H1 (cell line): ENCODE results near the gene RPRD2. TPM values are rescaled to one million over a fixed set of nuclear protein-coding genes. Genes with fewer than 3 reads are reported as not detected.

Source experiments
- CTCF ChIA-PET: fragments of 300-600 bp; sonication (Branson Sonifier 250); formaldehyde crosslinking; loops from one replicate; lab custom pipeline; 2021; ENCODE audit not compliant: partially characterized antibody; lab: Charles Lee
- POLR2A ChIA-PET: fragments of 300-600 bp; sonication (Branson Sonifier 250); formaldehyde crosslinking; loops from one replicate; lab custom pipeline; 2021; ENCODE audit warnings: inconsistent platforms; ENCODE audit not compliant: partially characterized antibody; lab: Charles Lee
- DNase-seq, 2 experiments: peaks; one replicate each; pipeline versions ENCODE4 v3.0.0 to v3.0.0-alpha.2; 2010 to 2022; ENCODE audit warnings: low spot score in 2 of 2, low read depth in 1 of 2, mixed read lengths in 1 of 2
- FAIRE-seq: peaks from 2 replicates; lab custom pipeline; 2011; peaks lifted over from hg19 to GRCh38; lab: Jason Lieb, UNC
- H2AFZ ChIP-seq: 2 replicates; pipeline ENCODE4 v1.8.1; 2012; ENCODE audit warnings: low read length, inconsistent platforms
- H2AK5ac ChIP-seq: 2 replicates; pipeline ENCODE4 v1.6.1; 2013; ENCODE audit warnings: low read depth, low read length
- H2BK120ac ChIP-seq: replicated peaks from 2 replicates; pipeline ENCODE3; 2013; ENCODE audit warnings: low read depth, low read length, inconsistent platforms
- H2BK12ac ChIP-seq: 2 replicates; pipeline ENCODE4 v1.6.1; 2013; ENCODE audit warnings: low read depth, low read length
- H2BK15ac ChIP-seq: 2 replicates; pipeline ENCODE4 v1.6.1; 2013; ENCODE audit warnings: low read length
- H2BK20ac ChIP-seq: 2 replicates; pipeline ENCODE4 v1.6.1; 2013; ENCODE audit warnings: low read length
- H2BK5ac ChIP-seq: 2 replicates; pipeline ENCODE4 v1.6.1; 2013; ENCODE audit warnings: low read depth, low read length
- H3K14ac ChIP-seq: 2 replicates; pipeline ENCODE4 v1.6.1; 2013; ENCODE audit warnings: inconsistent platforms; ENCODE audit not compliant: insufficient read length
- H3K18ac ChIP-seq: 2 replicates; pipeline ENCODE4 v1.6.1; 2013; ENCODE audit warnings: low read length; ENCODE audit errors: extremely low read depth
- H3K23ac ChIP-seq: 2 replicates; pipeline ENCODE4 v1.6.1; 2013; ENCODE audit warnings: inconsistent platforms; ENCODE audit not compliant: insufficient read length
- H3K23me2 ChIP-seq: 2 replicates; pipeline ENCODE4 v1.6.1; 2013; ENCODE audit warnings: low read depth, low read length
- H3K27ac ChIP-seq: 2 replicates; pipeline ENCODE4 v1.6.1; 2011; ENCODE audit warnings: low read depth, low read length, inconsistent platforms
- H3K27me3 ChIP-seq, 4 experiments: replicated peaks in 1 of 4; 1 replicate in 1 of 4; 2 replicates in 3 of 4; pipeline versions ENCODE4 v1.6.1 to v1.8.1; 2011 to 2013; ENCODE audit warnings: low read length in 3 of 4, mild to moderate bottlenecking in 3 of 4, inconsistent platforms in 2 of 4, mixed read lengths in 2 of 4, moderate library complexity in 1 of 4; ENCODE audit not compliant: control insufficient read depth in 3 of 4, insufficient read depth in 3 of 4; ENCODE audit errors: extremely low read depth in 1 of 4
- H3K36me3 ChIP-seq, 4 experiments: 2 replicates each; pipeline versions ENCODE4 v1.6.1 to v1.8.1; 2011 to 2013; ENCODE audit warnings: mild to moderate bottlenecking in 4 of 4, low read length in 3 of 4, moderate library complexity in 2 of 4, control low read depth in 1 of 4, inconsistent platforms in 1 of 4; ENCODE audit not compliant: insufficient read depth in 4 of 4, control insufficient read depth in 2 of 4
- H3K4ac ChIP-seq: replicated peaks from 2 replicates; pipeline ENCODE3; 2013; ENCODE audit warnings: low read length, low read depth, mixed read lengths, inconsistent platforms; ENCODE audit not compliant: insufficient read length
- H3K4me1 ChIP-seq, 4 experiments: replicated peaks in 1 of 4; 1 replicate in 1 of 4; 2 replicates in 3 of 4; pipeline versions ENCODE4 v1.6.1 to v1.8.1; 2011 to 2013; ENCODE audit warnings: low read length in 3 of 4, inconsistent platforms in 2 of 4, mixed read lengths in 1 of 4; ENCODE audit not compliant: insufficient read depth in 4 of 4, control insufficient read depth in 3 of 4
- H3K4me2 ChIP-seq, 2 experiments: 2 replicates each; pipeline versions ENCODE4 v1.6.1 to v1.8.1; 2011 to 2013; ENCODE audit warnings: low read depth in 2 of 2, low read length in 2 of 2, control low read depth in 1 of 2, inconsistent platforms in 1 of 2, mild to moderate bottlenecking in 1 of 2; ENCODE audit not compliant: insufficient read depth in 1 of 2
- H3K4me3 ChIP-seq, 4 experiments: fragments of 200-600, 300-600 bp in 1 of 4; sonication (generic), shearing (Covaris generic), sonication (Bioruptor Twin) in 1 of 4; 2 replicates each; pipeline versions ENCODE4 v1.5.1 to v1.8.1; 2011 to 2016; ENCODE audit warnings: low read length in 4 of 4, low read depth in 3 of 4, control low read depth in 2 of 4, inconsistent platforms in 2 of 4, mild to moderate bottlenecking in 2 of 4, mixed read lengths in 1 of 4, moderate library complexity in 1 of 4; ENCODE audit not compliant: insufficient read depth in 2 of 4; ENCODE audit errors: extremely low read depth in 1 of 4
- H3K56ac ChIP-seq: replicated peaks from 2 replicates; pipeline ENCODE3; 2013; ENCODE audit warnings: low read depth, mild to moderate bottlenecking, mixed read lengths, low read length, inconsistent platforms; ENCODE audit not compliant: insufficient read length
- H3K79me1 ChIP-seq: 2 replicates; pipeline ENCODE4 v1.6.1; 2013; ENCODE audit warnings: low read depth, low read length, control low read depth
- H3K79me2 ChIP-seq, 2 experiments: 2 replicates each; pipeline versions ENCODE4 v1.6.1 to v1.8.1; 2012 to 2013; ENCODE audit warnings: low read length in 2 of 2, mild to moderate bottlenecking in 2 of 2, inconsistent platforms in 1 of 2; ENCODE audit not compliant: insufficient read depth in 2 of 2, control insufficient read depth in 1 of 2
- H3K9ac ChIP-seq, 4 experiments: replicated peaks in 1 of 4; 1 replicate in 1 of 4; 2 replicates in 3 of 4; pipeline versions ENCODE4 v1.6.1 to v1.8.1; 2011 to 2013; ENCODE audit warnings: low read depth in 3 of 4, low read length in 3 of 4, control low read depth in 2 of 4, mild to moderate bottlenecking in 2 of 4, moderate library complexity in 2 of 4, inconsistent platforms in 1 of 4; ENCODE audit errors: extremely low read depth in 1 of 4
- H3K9me3 ChIP-seq, 2 experiments: 2 replicates each; pipeline versions ENCODE4 v1.6.1 to v1.8.1; 2012 to 2013; ENCODE audit warnings: mild to moderate bottlenecking in 2 of 2, moderate library complexity in 2 of 2, control low read depth in 1 of 2, inconsistent platforms in 1 of 2, low read depth in 1 of 2, low read length in 1 of 2, mixed read lengths in 1 of 2; ENCODE audit not compliant: insufficient read depth in 2 of 2
- H4K20me1 ChIP-seq, 2 experiments: replicated peaks in 1 of 2; 2 replicates each; pipeline versions ENCODE3 to v1.8.1; 2011 to 2013; ENCODE audit warnings: inconsistent platforms in 2 of 2, low read length in 2 of 2, mild to moderate bottlenecking in 1 of 2; ENCODE audit not compliant: insufficient read depth in 2 of 2, control insufficient read depth in 1 of 2
- H4K5ac ChIP-seq: 2 replicates; pipeline ENCODE4 v1.6.1; 2013; ENCODE audit warnings: low read length, low read depth, mixed read lengths, inconsistent platforms; ENCODE audit not compliant: insufficient read length
- H4K8ac ChIP-seq: 2 replicates; pipeline ENCODE4 v1.8.0; 2013; ENCODE audit warnings: mild to moderate bottlenecking, moderate library complexity, low read length, inconsistent platforms; ENCODE audit not compliant: insufficient read depth; ENCODE audit errors: extremely low read depth
- H4K91ac ChIP-seq: replicated peaks from 2 replicates; pipeline ENCODE3; 2013; ENCODE audit warnings: low read length, mixed read lengths, inconsistent platforms; ENCODE audit not compliant: insufficient read length
- BACH1 ChIP-seq: IDR thresholded peaks from 2 replicates; pipeline ENCODE4 v1.6.1; 2012; ENCODE audit warnings: low read length, improper control_type of control experiment
- CBX5 ChIP-seq: fragments of 300-800, 300-1000 bp; sonication (generic); IDR thresholded peaks from 2 replicates; pipeline ENCODE4 v1.7.1; 2016; ENCODE audit warnings: antibody characterized with exemption, low read length, low read depth
- CHD2 ChIP-seq: IDR thresholded peaks from 2 replicates; pipeline ENCODE4 v1.6.1; 2012; ENCODE audit warnings: low read length, improper control_type of control experiment
- EGR1 ChIP-seq: IDR thresholded peaks from 2 replicates; pipeline ENCODE4 v1.6.1; 2011; ENCODE audit warnings: low read depth, low read length, borderline replicate concordance
- KDM1A ChIP-seq: fragments of 200-600, 300-600 bp; sonication (generic); IDR thresholded peaks from 2 replicates; pipeline ENCODE4 v1.7.1; 2016; ENCODE audit warnings: mild to moderate bottlenecking, low read length, borderline replicate concordance
- KDM4A ChIP-seq: IDR thresholded peaks from one replicate; pipeline ENCODE4 v1.7.1; 2012; ENCODE audit warnings: low read depth, mild to moderate bottlenecking, moderate library complexity, low read length, inconsistent platforms; ENCODE audit not compliant: severe bottlenecking
- KDM5A ChIP-seq: fragments of 200-600 bp; IDR thresholded peaks from 2 replicates; pipeline ENCODE4 v1.7.1; 2012; ENCODE audit warnings: mild to moderate bottlenecking, low read length, inconsistent platforms, mixed read lengths
- POLR2AphosphoS5 ChIP-seq: IDR thresholded peaks from 2 replicates; pipeline ENCODE4 v1.6.1; 2011; ENCODE audit warnings: low read depth, low read length
- RFX5 ChIP-seq: IDR thresholded peaks from 2 replicates; pipeline ENCODE4 v1.6.1; 2011; ENCODE audit warnings: low read depth, low read length, improper control_type of control experiment, borderline replicate concordance
- RNF2 ChIP-seq: fragments of 200-900, 300-1000 bp; sonication (generic); IDR thresholded peaks from 2 replicates; pipeline ENCODE4 v1.7.1; 2016; ENCODE audit warnings: borderline replicate concordance, low read depth, mild to moderate bottlenecking, antibody characterized with exemption, low read length; ENCODE audit not compliant: poor library complexity, severe bottlenecking; ENCODE audit errors: missing control alignments
- SIRT6 ChIP-seq: IDR thresholded peaks from one replicate; pipeline ENCODE4 v1.7.1; 2012; ENCODE audit warnings: low read length, inconsistent platforms
- TAF1 ChIP-seq: IDR thresholded peaks from 2 replicates; pipeline ENCODE4 v1.6.1; 2011; ENCODE audit warnings: mild to moderate bottlenecking, low read depth, low read length
- YY1 ChIP-seq: IDR thresholded peaks from 2 replicates; pipeline ENCODE4 v1.6.1; 2011; ENCODE audit warnings: low read depth, mild to moderate bottlenecking, low read length
- WGBS, 2 experiments: shearing (Covaris generic) in 1 of 2; methylation state at CpG; one replicate each; pipeline versions ENCODE4 v1.1.6 to v1.1.7; 2013 to 2015; ENCODE audit warnings: low lambda C conversion rate in 2 of 2, mixed read lengths in 2 of 2, inconsistent platforms in 1 of 2, low coverage in 1 of 2, missing lambda C conversion rate in 1 of 2; ENCODE audit not compliant: insufficient replicate concordance in 2 of 2, insufficient coverage in 1 of 2, insufficient read length in 1 of 2; ENCODE audit errors: extremely low coverage in 1 of 2, missing lambda C conversion rate in 1 of 2; 5-methylcytosine and 5-hydroxymethylcytosine counted together
- polyA plus RNA-seq, 7 experiments: library from polyadenylated mRNA; depleted of rRNA in 3 of 7; stranded (reverse) in 5 of 7; unstranded in 2 of 7; fragments of >200 nt in 5 of 7; fragments of 200-250 nt in 2 of 7; gene quantifications; 1 replicate in 5 of 7; 2 replicates in 1 of 7; 4 replicates in 1 of 7; pipeline versions ENCODE4 v1.2.1 to v1.2.3, GENCODE V29; 2011 to 2013; ENCODE audit warnings: missing spikeins in 2 of 7, mixed read lengths in 2 of 7
- total RNA-seq: library from RNA; stranded (reverse); fragmentation: NEBNext Ultra II Directional; extraction: Animal tissue kit (Norgen Biotek cat#: 25700); gene quantifications from 2 replicates; pipeline ENCODE4 v1.2.1, GENCODE V29; 2021
- TF ChIP-seq, protein P1 (sequence below): IDR thresholded peaks from 2 replicates; pipeline ENCODE4 v1.6.1; 2012; ENCODE audit warnings: inconsistent platforms

Gene RPRD2
- total and polyA plus RNA-seq, 2 of the 8 experiments (the other 6 are each of a cell fraction or from before 2014, with no cell fraction given): 14.4 to 32.4 TPM

DNA sequence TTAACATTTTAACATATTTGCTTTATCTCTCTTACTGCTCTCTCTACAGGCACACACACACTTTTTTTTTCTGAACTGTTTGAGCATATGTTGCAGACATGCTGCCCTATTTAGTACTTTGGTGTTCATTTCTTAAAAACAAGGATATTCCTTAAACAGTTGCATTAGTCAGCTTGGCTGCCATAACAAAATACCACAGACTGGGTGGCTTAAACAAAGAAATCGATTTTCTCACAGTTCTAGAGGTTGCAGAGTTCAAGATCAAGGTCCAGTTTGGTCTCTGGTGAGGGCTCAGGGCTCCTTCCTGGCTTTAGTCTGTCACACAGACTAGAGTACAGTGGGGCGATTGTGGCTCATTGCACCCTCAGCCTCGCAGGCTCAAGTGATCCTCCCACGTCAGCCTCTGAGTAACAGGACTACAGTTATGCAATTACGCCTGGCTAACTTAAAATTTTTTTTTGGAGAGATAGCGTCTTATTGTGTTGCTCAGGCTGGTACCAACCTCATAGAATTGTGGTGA is 46.7 kb downstream of the RPRD2 start:
- Histone ChIP-seq H3K4ac (no peak overlapping the region), H3K9me3 (no peaks in the 10 kb centered on the region), H2BK15ac (no peak overlapping the region), H4K91ac (no peak overlapping the region), H3K4me1 (peaks cover 0 to 8% (median 4%) of the 10 kb centered on the region in 4 experiments; a peak in 6 of 7 replicates), H2AK5ac (no peak overlapping the region), H4K8ac (no peak overlapping the region), H3K18ac (no peak overlapping the region), H2BK5ac (no peak overlapping the region), H2BK120ac (no peak overlapping the region), H3K79me2 (peaks cover 0 to 80% of the 10 kb centered on the region in 2 experiments; a peak in 3 of 4 replicates), H3K79me1 (no peaks in the 10 kb centered on the region; the same call in 1 of the 2 replicates), H3K23me2 (no peaks in the 10 kb centered on the region), H3K23ac (no peak overlapping the region), H2AFZ (no peak overlapping the region), H4K20me1 (peaks cover 0 to 7% of the 10 kb centered on the region in 2 experiments), H3K27me3 (no peaks in the 10 kb centered on the region), H2BK12ac (no peak overlapping the region), H3K4me2 (no peak overlapping the region), H4K5ac (no peak overlapping the region), H3K4me3 (no peak overlapping the region), H3K36me3 (no peaks in the 10 kb centered on the region), H3K14ac (no peak overlapping the region), H2BK20ac (no peak overlapping the region), H3K56ac (no peak overlapping the region), H3K27ac (no peak overlapping the region), H3K9ac (no peak overlapping the region)
- 89% methylated on average over 6 of the region's 6 CpGs; no CpG with 5 or more reads in 1 of the 2 experiments for WGBS, 2 experiments
- no peak for FAIRE-seq
- no peak for DNase-seq
- ChIA-PET POLR2A (interaction anchor here (0.5 kb wide), 1 partner anchor 63 kb away, joined by 3 read pairs; no protein-coding TSS in a partner anchor), CTCF (no interaction called here)
- no peak for TF ChIP-seq YY1
- TF ChIP-seq KDM1A: no peak
- no peak for TF ChIP-seq KDM5A
- TF ChIP-seq SIRT6: no peak
- TF ChIP-seq TAF1: no peak
- no peak for TF ChIP-seq EGR1
- TF ChIP-seq, protein P1, sequence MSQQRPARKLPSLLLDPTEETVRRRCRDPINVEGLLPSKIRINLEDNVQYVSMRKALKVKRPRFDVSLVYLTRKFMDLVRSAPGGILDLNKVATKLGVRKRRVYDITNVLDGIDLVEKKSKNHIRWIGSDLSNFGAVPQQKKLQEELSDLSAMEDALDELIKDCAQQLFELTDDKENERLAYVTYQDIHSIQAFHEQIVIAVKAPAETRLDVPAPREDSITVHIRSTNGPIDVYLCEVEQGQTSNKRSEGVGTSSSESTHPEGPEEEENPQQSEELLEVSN: no peak
- no peak for TF ChIP-seq CBX5
- no peak for TF ChIP-seq RFX5
- no peak for TF ChIP-seq BACH1
- TF ChIP-seq POLR2AphosphoS5: no peak
- no peak for TF ChIP-seq CHD2
- no peak for TF ChIP-seq RNF2
- TF ChIP-seq KDM4A: no peak
